Hypothalamus (tissue), 51 donors: ENCODE data around the gene CCDC120.

Source experiments
- DNase-seq, 51 donors: peaks; one replicate each; lab custom pipeline; 2025; lab: John Stamatoyannopoulos, UW

The CCDC120 gene

DNA sequence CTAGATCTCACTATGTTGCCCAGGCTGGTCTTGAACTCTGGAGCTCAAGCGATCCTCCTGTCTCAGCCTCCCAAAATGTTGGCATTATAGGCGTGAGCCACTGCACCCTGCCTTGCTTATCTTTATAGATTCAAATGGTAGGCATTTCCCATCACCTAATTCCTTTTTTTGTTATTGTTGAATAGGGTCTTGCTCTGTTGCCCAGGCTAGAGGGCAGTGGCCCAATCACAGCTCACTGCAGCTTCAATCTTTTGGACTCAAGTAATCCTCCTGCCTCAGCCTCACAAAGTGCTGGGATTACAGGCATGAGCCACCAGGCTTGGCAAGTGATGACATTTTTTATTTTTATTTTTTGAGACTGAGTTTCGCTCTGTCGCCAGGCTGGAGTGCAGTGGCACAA, 37.6 kb downstream of the CCDC120 start:
- no peak for DNase-seq

DNA sequence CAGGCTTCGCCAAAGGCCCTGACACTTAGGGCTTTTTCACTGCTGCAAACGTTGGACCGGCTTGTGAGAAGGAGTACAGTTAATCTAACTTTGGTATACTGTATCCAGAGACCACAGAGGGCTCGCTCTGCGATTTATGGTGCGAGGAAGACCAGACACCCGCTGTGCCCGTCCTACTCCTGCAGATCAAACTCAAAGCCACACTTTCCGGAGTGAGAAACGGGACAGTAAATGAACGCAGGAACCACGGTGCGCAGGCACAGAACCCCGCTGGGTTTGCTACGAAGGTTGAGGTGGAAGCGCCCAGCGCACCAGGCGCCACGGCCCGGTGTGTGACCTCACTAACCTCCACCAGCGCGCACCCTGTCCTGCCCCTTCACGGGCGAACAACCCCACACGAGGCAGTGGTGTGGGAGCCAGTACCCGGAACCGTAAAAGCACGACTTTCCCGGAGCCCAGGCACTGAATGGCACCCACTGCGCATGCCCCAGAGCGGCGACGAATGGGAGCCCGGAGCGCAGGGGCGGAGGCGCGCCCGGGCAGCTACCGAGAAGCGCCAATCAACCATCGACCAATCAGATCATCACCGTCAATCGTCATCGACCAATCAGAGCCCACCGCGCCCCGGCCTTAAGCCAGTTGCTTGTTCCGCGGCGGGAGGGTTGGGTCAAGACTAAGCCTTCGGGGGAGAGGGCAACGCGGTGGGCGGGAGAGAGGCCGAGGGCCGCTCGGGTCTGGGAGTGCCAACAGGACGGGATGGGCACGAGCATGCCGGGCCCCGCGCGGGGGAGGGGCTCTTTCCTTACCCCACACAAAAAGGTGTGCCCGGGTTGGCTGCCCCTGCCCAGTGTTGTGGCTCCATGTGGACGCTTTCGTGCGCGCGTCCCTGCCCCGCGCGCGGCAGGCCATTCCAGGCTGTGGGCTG, 42.2 kb downstream of the CCDC120 start:
- peak; percentile 37 to 92 (median 81) for DNase-seq

GRCh38 chrX:49101629-49101984, 42.8 kb downstream of the CCDC120 start:
- peak in 3 of 51 donors; percentile 0 to 26 (median 12) for DNase-seq

DNA sequence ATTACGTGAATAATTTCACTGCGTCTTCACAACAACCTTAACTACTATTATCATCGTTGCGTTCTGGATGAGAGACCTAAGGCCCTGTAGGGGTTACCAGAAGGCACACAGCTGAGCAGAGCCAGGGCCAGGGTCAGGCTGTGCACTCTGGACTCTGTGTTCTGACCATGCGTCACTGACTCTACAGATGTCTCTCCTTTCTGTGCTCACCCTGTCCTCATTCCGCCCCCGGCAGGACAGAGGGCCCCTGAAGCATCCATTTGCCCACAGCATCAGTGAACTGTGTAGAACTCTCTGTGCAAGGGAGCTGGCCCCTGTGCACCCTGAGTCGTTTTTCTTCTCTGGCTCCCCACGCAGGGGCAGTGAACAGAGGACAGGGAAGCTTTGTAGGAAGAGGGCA, 43.4 kb downstream of the CCDC120 start:
- DNase-seq, result no peak

- no peak for DNase-seq
Observed at GRCh38 chrX:49103637-49104036, 44.8 kb downstream of the CCDC120 start.

GRCh38 chrX:49106296-49106695, 47.5 kb downstream of the CCDC120 start:
- no peak for DNase-seq

DNA sequence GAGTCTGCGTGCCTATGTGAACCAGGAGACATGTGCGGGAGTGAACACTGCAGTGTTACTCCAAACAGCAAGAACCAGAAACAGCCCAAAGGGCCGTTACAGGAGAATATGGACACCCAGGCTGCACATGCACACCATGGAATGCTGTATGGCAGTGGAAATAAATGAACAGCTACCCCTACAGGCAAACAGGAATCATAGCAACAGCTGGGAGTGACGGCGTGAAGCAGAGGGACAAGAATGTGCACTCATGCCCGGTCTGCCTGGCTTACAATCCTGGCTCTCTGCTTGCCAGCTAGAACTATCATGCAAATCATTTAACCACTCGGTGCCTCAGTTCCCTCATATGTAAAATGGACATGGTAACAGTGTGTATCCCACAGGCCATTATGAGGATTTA, 48.1 kb downstream of the CCDC120 start:
- peak in 34 of 51 donors; percentile 0 to 48 (median 6) for DNase-seq

- no peak for DNase-seq
Observed at GRCh38 chrX:49108641-49109040, 49.8 kb downstream of the CCDC120 start.

DNA sequence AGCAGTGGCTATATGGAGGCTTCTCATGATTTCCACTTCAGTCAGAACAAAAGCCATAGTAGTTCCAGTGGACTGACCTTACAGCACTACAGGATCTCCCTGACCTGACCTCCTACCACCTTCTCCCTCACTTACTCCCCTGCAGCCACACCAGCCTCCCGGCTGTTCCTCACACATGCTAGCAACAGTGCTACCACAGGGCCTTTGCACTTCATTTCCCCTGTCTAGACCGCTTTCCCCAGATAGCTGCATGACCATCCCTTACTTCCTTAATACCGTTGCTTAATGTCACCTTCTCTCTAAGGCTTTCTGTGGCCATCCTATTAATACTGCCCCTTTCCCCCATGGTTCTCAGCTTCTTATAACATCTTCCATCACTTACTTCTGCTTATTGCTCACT, 51.6 kb downstream of the CCDC120 start:
- no peak for DNase-seq

GRCh38 chrX:49111791-49112190, 53.0 kb downstream of the CCDC120 start:
- DNase-seq, result peak in 42 of 51 donors; percentile 5 to 83 (median 44)

GRCh38 chrX:49116076-49116475, 57.3 kb downstream of the CCDC120 start:
- no peak for DNase-seq

- no peak for DNase-seq
Observed at GRCh38 chrX:49116716-49117115, 57.9 kb downstream of the CCDC120 start.

GRCh38 chrX:49117581-49117980, 58.8 kb downstream of the CCDC120 start:
- no peak for DNase-seq
